Measurements from ENCODE around the gene DLG2. TPM values are rescaled to one million over a fixed set of nuclear protein-coding genes. Genes with fewer than 3 reads are reported as not detected.

Gene DLG2
- total RNA-seq, 4 donors from 2014 or later, result 6.5 to 14.6 (median 7.2) TPM

- Histone ChIP-seq H3K9me3 (peaks cover 0 to 29% (median 6%) of the 10 kb centered on the region in 4 donors), H3K4me3 (no peak overlapping the region), H3K4me1 (no peaks in the 10 kb centered on the region), H3K36me3 (no peaks in the 10 kb centered on the region), H3K27ac (no peak overlapping the region), H3K27me3 (no peaks in the 10 kb centered on the region)
- no peak for DNase-seq (ENCODE audit: low spot score in 2 of 2)
- 57 to 74% methylated on average over 1 of the region's 1 CpG for WGBS, 2 donors
- TF ChIP-seq POLR2A (IDR thresholded peaks at IDR 0.05) (no peak), EP300 (IDR thresholded peaks at IDR 0.05) (no peak), CTCF (IDR thresholded peaks at IDR 0.05) (no peak)
Observed at GRCh38 chr11:85170184-85170583, 457.0 kb downstream of the DLG2 start.

DNA sequence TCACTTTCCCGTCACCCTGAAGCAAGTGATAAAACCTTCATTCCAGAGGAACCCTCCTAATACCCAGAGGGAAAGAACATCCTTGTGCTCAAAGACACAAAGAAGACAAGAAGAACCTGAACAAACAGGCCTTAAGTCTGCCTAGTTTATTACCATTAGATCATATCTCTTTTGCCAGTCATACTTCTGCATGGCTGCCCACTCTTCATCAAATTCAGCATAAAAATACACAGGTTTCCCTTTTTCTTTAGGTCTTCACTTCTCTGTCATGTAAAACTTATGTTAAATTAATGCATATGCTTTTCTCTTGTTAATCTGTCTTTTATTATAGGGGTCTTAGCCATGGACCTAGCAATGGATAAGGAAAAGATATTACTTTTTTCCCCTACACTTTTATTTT, 459.7 kb downstream of the DLG2 start:
- no peaks in the 10 kb centered on the region for H3K36me3 ChIP-seq
- H3K4me1 ChIP-seq, result no peaks in the 10 kb centered on the region
- TF ChIP-seq EP300 (IDR thresholded peaks at IDR 0.05) (no peak), CTCF (IDR thresholded peaks at IDR 0.05) (no peak)
- no peak for DNase-seq (ENCODE audit: low spot score in 2 of 2)
- WGBS, 2 donors, result 80 to 90% methylated on average over 1 of the region's 1 CpG
- H3K27me3 ChIP-seq, result no peaks in the 10 kb centered on the region
- H3K9me3 ChIP-seq, result peaks cover 0 to 3% (median 0%) of the 10 kb centered on the region in 4 donors
- H3K27ac ChIP-seq, result no peak overlapping the region
- no peak overlapping the region for H3K4me3 ChIP-seq

- no peak for TF ChIP-seq POLR2A (IDR thresholded peaks at IDR 0.05)
- WGBS, 2 donors, result 78 to 81% methylated on average over 1 of the region's 1 CpG
- Histone ChIP-seq H3K27me3 (no peaks in the 10 kb centered on the region), H3K4me3 (no peak overlapping the region), H3K9me3 (no peaks in the 10 kb centered on the region), H3K36me3 (no peaks in the 10 kb centered on the region), H3K27ac (no peak overlapping the region), H3K4me1 (no peaks in the 10 kb centered on the region)
- no peak for DNase-seq (ENCODE audit: low spot score in 2 of 2)
Observed at GRCh38 chr11:85167038-85167437, 460.1 kb downstream of the DLG2 start.

DNA sequence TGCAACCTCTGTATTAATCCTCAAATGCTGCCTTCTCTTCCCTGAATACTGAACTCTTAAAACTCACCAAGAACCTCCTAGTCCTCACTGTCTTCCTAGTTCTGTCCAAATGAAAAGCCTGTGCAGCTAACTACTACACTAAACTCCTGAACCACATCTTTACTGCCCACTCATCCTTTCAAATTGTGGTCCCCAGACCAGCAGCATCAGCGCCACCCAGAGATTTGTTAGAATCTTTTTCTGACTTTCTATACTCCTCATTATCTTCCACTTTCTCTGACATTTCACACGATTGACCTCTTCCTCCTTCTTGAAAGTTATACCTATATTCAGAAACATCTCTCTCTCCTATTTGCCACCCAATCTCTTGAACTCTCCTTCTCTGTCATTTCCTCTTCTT, 461.3 kb downstream of the DLG2 start:
- no peak overlapping the region for H3K27ac ChIP-seq
- no peak for TF ChIP-seq CTCF (IDR thresholded peaks at IDR 0.05)
- peaks cover 0 to 4% (median 0%) of the 10 kb centered on the region in 3 donors for H3K36me3 ChIP-seq
- no peaks in the 10 kb centered on the region for H3K4me1 ChIP-seq
- H3K4me3 ChIP-seq, result no peak overlapping the region
- no peak for DNase-seq (ENCODE audit: low spot score in 2 of 2)
- no peaks in the 10 kb centered on the region for H3K9me3 ChIP-seq
- no peaks in the 10 kb centered on the region for H3K27me3 ChIP-seq
- 75 to 76% methylated on average over 2 of the region's 2 CpGs for WGBS, 2 donors

DNA sequence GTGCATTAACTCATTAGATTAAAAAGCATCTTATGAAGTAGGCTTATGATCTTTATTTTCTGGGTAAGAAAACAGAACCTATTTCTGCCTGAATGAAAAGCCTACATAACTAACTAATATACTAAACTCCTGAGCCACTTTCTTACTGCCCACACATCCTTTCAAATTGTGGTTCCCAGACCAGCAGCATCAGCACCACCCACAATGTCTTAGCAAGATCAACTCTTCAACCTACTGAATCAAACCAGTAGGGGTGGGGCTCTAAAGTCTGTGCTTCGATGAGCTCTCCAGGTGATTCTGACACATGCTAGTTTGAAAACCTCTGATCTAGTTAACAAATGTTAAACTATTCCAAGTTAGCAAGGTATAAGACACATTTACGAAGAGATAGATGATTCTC, 462.4 kb downstream of the DLG2 start:
- 75 to 86% methylated on average over 2 of the region's 2 CpGs for WGBS, 2 donors
- no peak for TF ChIP-seq CTCF (IDR thresholded peaks at IDR 0.05)
- TF ChIP-seq POLR2A (IDR thresholded peaks at IDR 0.05), result no peak
- no peak for TF ChIP-seq EP300 (IDR thresholded peaks at IDR 0.05)
- no peak for DNase-seq (ENCODE audit: low spot score in 2 of 2)
- Histone ChIP-seq H3K27ac (no peak overlapping the region), H3K4me3 (no peak overlapping the region), H3K4me1 (no peaks in the 10 kb centered on the region), H3K36me3 (peaks cover 0 to 4% (median 0%) of the 10 kb centered on the region in 3 donors), H3K9me3 (peaks cover 0 to 7% (median 0%) of the 10 kb centered on the region in 4 donors), H3K27me3 (no peaks in the 10 kb centered on the region)

DNA sequence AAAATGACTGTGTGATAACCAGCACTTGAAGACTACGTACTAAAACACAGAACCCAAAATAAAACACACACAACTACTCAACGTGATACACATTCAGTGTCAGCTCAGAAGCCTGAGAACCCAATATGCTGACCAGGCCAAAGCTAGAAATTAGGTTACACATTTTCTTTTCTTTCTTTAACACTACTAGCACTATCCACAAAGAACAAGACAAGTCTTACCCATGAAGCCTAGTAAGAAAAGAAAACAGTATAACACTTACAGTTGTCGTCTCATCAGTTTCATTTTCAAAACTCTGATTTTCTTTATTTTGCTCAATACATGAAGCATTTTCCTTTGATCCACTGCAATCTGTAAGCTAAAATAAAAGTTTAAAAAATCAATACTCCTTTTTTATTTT, 472.9 kb downstream of the DLG2 start:
- Histone ChIP-seq H3K9me3 (peaks cover 0 to 8% (median 0%) of the 10 kb centered on the region in 4 donors), H3K4me3 (no peak overlapping the region), H3K27me3 (no peaks in the 10 kb centered on the region), H3K27ac (no peak overlapping the region), H3K36me3 (no peaks in the 10 kb centered on the region), H3K4me1 (no peaks in the 10 kb centered on the region)
- WGBS, 2 donors, result 65 to 70% methylated on average over 3 of the region's 3 CpGs
- DNase-seq (ENCODE audit: low spot score in 2 of 2), result no peak
- TF ChIP-seq EP300 (IDR thresholded peaks at IDR 0.05), result no peak
- no peak for TF ChIP-seq CTCF (IDR thresholded peaks at IDR 0.05)
- no peak for TF ChIP-seq POLR2A (IDR thresholded peaks at IDR 0.05)

Data from tibial nerve (tissue), 4 donors.